ENCODE data around the gene MKLN1. TPM values are rescaled to one million over a fixed set of nuclear protein-coding genes. Genes with fewer than 3 reads are reported as not detected.

MKLN1 gene
- total RNA-seq, 2 donors from 2014 or later: 27.4 to 28.5 TPM

- Histone ChIP-seq H3K36me3 (no peaks in the 10 kb centered on the region), H3K27ac (no peak overlapping the region), H3K4me3 (no peak overlapping the region), H3K9me3 (peaks cover 0 to 11% of the 10 kb centered on the region in 2 donors), H3K27me3 (no peaks in the 10 kb centered on the region), H3K4me1 (peaks cover 0 to 4% of the 10 kb centered on the region in 2 donors)
- TF ChIP-seq CTCF (IDR thresholded peaks at IDR 0.05): no peak
- no peak for DNase-seq (ENCODE audit: low spot score)
These were observed 8.1 kb downstream of the MKLN1 start for GRCh38 chr7:131335639-131336381.

GRCh38 chr7:131336956-131337355 is 9.3 kb downstream of the MKLN1 start:
- no peak for DNase-seq (ENCODE audit: low spot score)
- no peak for TF ChIP-seq CTCF (IDR thresholded peaks at IDR 0.05)
- Histone ChIP-seq H3K4me3 (no peak overlapping the region), H3K4me1 (peaks cover 0 to 4% of the 10 kb centered on the region in 2 donors), H3K36me3 (no peaks in the 10 kb centered on the region), H3K9me3 (peaks cover 0 to 11% of the 10 kb centered on the region in 2 donors), H3K27ac (no peak overlapping the region), H3K27me3 (no peaks in the 10 kb centered on the region)

GRCh38 chr7:131338173-131338572 is 10.5 kb downstream of the MKLN1 start:
- Histone ChIP-seq H3K36me3 (no peaks in the 10 kb centered on the region), H3K9me3 (peaks cover 0 to 11% of the 10 kb centered on the region in 2 donors), H3K27me3 (no peaks in the 10 kb centered on the region), H3K4me1 (no peaks in the 10 kb centered on the region), H3K4me3 (no peak overlapping the region), H3K27ac (no peak overlapping the region)
- DNase-seq (ENCODE audit: low spot score): no peak
- TF ChIP-seq CTCF (IDR thresholded peaks at IDR 0.05): peak in 1 of 2 donors; percentile 29

GRCh38 chr7:131338691-131339390 is 11.2 kb downstream of the MKLN1 start:
- TF ChIP-seq CTCF (IDR thresholded peaks at IDR 0.05): no peak
- Histone ChIP-seq H3K9me3 (peaks cover 0 to 11% of the 10 kb centered on the region in 2 donors), H3K27ac (no peak overlapping the region), H3K4me3 (no peak overlapping the region), H3K36me3 (no peaks in the 10 kb centered on the region), H3K27me3 (no peaks in the 10 kb centered on the region), H3K4me1 (peaks cover 0 to 3% of the 10 kb centered on the region in 2 donors)
- no peak for DNase-seq (ENCODE audit: low spot score)

- H3K27me3 ChIP-seq: no peaks in the 10 kb centered on the region
- DNase-seq (ENCODE audit: low spot score): no peak
- peaks cover 0 to 8% of the 10 kb centered on the region in 2 donors for H3K9me3 ChIP-seq
- H3K4me1 ChIP-seq: peaks cover 0 to 8% of the 10 kb centered on the region in 2 donors
- no peak overlapping the region for H3K4me3 ChIP-seq
- no peak for TF ChIP-seq CTCF (IDR thresholded peaks at IDR 0.05)
- H3K27ac ChIP-seq: no peak overlapping the region
- no peaks in the 10 kb centered on the region for H3K36me3 ChIP-seq
These were observed 14.0 kb downstream of the MKLN1 start for GRCh38 chr7:131341690-131342089.
